NCI-H1694 (cell line): ENCODE measurements around the gene MARCHF5.
"Not testable (repeated sequence)": the region's sequence is repeated elsewhere in the genome, so short reads cannot be mapped to it uniquely, and the experiment has no call there.

Source experiments
- DNase-seq: peaks from one replicate; lab custom pipeline; 2025; lab: John Stamatoyannopoulos, UW

MARCHF5 gene

GRCh38 chr10:92305133-92306072 lies 14.4 kb downstream of the MARCHF5 start:
- DNase-seq, result no peak

DNA sequence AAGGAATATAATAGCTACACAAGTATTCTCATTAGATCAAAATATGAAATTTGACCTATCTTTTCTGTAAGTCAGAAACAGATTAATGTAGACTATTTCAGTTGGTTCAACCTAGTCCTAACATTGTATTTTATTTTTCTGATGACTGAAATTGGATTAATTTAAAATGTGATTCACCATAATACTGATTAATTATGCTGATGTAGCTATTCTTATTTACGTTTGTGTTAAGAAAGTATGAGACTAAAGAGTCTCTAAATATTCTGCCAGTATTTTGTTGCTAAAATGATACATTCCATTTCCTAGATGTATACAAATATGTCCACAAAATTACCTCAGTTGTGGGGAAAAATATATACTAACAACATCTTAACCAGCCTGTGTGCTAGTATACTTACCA lies 18.3 kb downstream of the MARCHF5 start:
- no peak for DNase-seq

GRCh38 chr10:92313750-92314149 lies 22.8 kb downstream of the MARCHF5 start:
- no peak for DNase-seq

- no peak for DNase-seq
These were observed 25.6 kb downstream of the MARCHF5 start for GRCh38 chr10:92316610-92317009.

DNA sequence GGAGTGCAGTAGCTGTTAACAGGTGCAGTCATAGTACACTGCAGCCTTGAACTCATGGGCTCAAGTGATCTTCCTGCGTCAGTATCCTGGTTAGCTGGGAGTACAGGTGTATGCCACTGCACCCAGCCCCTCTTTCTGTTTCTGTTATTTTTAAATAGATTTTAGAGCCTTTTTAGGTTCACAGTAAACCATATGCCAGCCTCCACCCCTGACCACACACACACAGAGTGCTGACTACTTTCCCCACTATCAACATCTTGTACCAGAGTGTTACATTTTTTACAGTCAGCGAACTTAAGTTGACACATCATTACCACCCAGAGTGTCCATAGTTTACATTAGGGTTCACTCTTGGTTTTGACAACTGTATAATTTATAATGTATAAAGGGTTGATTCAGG lies 32.1 kb downstream of the MARCHF5 start:
- DNase-seq, result no peak

- no peak for DNase-seq
These were observed 36.8 kb downstream of the MARCHF5 start for GRCh38 chr10:92327445-92328433.

GRCh38 chr10:92328993-92329392 lies 38.0 kb downstream of the MARCHF5 start:
- DNase-seq, result no peak

DNA sequence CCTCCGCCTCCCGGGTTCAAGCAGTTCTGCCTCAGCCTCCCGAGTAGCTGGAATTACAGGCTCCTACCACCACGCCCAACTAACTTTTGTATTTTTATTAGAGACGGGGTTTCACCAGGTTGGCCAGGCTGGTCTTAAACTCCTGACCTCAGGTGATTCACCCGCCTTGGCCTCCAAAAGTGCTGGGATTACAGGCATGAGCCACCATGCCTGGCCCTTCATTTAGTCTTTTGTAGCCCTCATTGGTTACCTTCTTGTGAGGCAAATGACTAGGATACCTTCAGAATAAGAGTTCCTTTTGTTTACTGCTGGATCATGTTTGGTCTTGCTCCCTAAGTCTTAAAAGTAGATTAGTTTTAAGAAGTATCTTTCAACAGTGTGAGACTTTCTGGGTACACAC lies 39.0 kb downstream of the MARCHF5 start:
- DNase-seq, result not testable (repeated sequence)

- no peak for DNase-seq
These were observed 51.8 kb downstream of the MARCHF5 start for GRCh38 chr10:92342796-92343195.

GRCh38 chr10:92345575-92345974 lies 54.6 kb downstream of the MARCHF5 start:
- not testable (repeated sequence) for DNase-seq

GRCh38 chr10:92347035-92347676 lies 56.2 kb downstream of the MARCHF5 start:
- not testable (repeated sequence) for DNase-seq

DNA sequence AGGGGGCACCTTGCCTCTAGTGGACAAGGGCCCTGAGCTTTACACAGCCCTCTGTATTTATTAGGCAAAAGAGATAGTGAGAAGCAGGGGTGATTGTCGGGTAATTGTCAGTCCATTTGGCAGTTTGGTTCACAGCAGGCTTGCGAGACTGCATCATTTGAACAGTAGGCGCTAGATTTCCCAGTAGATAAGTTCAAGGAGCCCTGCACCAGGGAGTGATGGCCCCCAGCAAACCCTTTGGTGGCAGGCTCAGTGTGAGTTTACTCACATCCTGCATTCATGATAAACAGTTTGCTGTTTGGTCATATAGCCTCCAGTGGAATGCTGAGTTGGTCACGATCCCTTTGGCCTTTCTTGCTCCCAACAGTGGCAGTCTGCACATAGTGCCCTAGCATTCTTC lies 59.4 kb downstream of the MARCHF5 start:
- no peak for DNase-seq

DNA sequence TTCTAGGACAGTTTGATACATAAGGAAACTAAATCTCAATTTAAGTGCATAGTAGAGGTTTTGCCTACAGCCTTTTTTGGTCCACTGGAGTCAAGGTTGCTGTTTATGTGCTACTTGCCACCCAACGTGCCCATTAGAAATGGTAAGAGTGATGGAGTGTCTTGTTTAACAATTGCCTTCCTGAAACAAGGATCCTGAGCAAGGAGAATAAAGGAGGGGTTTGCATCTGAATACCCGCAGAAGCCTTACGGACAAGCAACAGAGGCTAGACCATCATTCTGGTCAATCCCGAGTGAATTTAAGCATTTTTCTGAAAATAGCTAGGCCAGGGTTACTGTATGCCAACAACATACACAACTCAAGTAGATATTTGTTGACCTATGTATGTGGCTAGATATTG lies 63.6 kb downstream of the MARCHF5 start:
- DNase-seq, result no peak

GRCh38 chr10:92356041-92356440 lies 65.1 kb downstream of the MARCHF5 start:
- DNase-seq, result no peak

DNA sequence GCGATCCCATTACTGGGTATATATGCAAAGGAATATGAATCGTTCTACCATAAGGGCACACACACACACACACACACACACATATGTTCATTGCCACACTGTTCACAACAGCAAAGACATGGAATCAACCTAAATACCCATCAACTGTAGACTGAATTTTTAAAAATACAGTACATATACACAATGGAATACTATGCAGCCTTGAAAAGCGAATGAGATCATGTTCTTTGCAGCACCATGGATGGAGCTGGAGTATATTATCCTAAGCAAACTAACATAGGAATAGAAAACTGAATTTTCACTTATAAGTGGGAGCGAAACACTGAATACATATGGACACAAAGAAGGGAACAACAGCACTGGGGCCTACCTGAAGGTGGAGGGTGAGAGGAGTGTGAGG lies 72.5 kb downstream of the MARCHF5 start:
- DNase-seq, result no peak

GRCh38 chr10:92366412-92367021 lies 75.5 kb downstream of the MARCHF5 start:
- no peak for DNase-seq

- DNase-seq, result no peak
These were observed 87.0 kb downstream of the MARCHF5 start for GRCh38 chr10:92377962-92378361.

- no peak for DNase-seq
These were observed 90.6 kb downstream of the MARCHF5 start for GRCh38 chr10:92381543-92381954.

DNA sequence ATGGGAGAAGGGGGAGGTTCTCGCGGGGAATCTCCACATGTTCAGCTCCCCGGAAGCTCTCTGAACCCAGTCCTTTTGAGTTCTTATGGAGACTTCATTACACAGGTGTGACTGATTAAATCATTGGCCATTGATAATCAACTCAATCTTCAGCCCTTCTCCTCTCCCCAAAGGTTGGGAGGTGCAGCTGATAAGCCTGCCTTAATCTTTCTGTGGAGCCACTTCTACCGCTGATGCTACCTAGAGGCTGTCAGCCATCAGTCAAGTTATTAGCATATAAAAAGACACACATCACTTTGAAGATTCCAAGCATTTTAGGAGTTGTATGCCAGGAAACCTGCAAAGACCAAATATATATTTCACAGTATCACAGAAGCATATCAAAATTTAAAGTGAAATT lies 91.7 kb downstream of the MARCHF5 start:
- DNase-seq, result no peak

DNA sequence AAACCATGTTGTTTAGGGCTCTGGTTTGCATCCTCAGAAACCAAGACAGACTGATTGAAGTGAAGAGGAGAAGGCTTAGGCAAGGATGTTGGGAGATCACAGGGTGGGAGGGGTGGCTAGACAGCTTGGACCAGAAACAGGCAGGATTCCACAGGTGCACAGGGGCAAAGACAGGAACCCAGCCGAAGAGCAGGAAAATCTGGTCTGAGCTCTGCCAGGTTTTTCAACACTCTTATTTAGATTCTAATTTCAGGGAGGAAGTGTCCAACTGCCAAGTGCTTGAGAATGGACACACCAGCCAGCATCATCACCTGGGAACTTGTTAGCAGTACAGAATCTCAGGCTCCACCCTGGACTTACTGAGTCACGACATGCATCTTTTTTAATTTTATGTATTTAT lies 93.8 kb downstream of the MARCHF5 start:
- no peak for DNase-seq

DNA sequence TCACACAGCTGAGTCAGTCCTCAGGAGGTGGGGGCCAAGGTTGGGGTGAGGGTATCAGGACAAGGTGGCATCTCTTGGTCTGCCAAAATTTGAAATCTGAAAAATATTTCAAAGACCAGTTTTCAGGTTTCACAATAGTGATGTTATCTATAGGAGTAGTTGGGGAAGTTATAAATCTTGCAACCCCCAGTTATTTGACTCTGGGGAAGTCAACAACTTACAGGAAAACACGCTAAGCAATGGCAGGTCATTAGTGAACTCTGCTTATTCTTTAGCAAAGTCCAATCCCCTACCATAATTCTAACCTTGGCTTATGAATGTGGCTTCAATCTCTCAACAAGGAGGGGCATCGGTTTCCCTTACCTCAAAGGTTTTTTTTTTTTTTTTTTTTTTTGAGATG lies 94.9 kb downstream of the MARCHF5 start:
- DNase-seq, result no peak
